H1 (cell line): ENCODE measurements around the gene DENND11. TPM values are rescaled to one million over a fixed set of nuclear protein-coding genes. Genes with fewer than 3 reads are reported as not detected.

Experiments
- CTCF ChIA-PET: fragments of 300-600 bp; sonication (Branson Sonifier 250); formaldehyde crosslinking; loops from one replicate; lab custom pipeline; 2021; ENCODE audit not compliant: partially characterized antibody; lab: Charles Lee
- POLR2A ChIA-PET: fragments of 300-600 bp; sonication (Branson Sonifier 250); formaldehyde crosslinking; loops from one replicate; lab custom pipeline; 2021; ENCODE audit warnings: inconsistent platforms; ENCODE audit not compliant: partially characterized antibody; lab: Charles Lee
- DNase-seq, 2 experiments: peaks; one replicate each; pipeline versions ENCODE4 v3.0.0 to v3.0.0-alpha.2; 2010 to 2022; ENCODE audit warnings: low spot score in 2 of 2, low read depth in 1 of 2, mixed read lengths in 1 of 2
- FAIRE-seq: peaks from 2 replicates; lab custom pipeline; 2011; peaks lifted over from hg19 to GRCh38; lab: Jason Lieb, UNC
- H2AFZ ChIP-seq: 2 replicates; pipeline ENCODE4 v1.8.1; 2012; ENCODE audit warnings: low read length, inconsistent platforms
- H2AK5ac ChIP-seq: 2 replicates; pipeline ENCODE4 v1.6.1; 2013; ENCODE audit warnings: low read depth, low read length
- H2BK120ac ChIP-seq: replicated peaks from 2 replicates; pipeline ENCODE3; 2013; ENCODE audit warnings: low read depth, low read length, inconsistent platforms
- H2BK12ac ChIP-seq: 2 replicates; pipeline ENCODE4 v1.6.1; 2013; ENCODE audit warnings: low read depth, low read length
- H2BK15ac ChIP-seq: 2 replicates; pipeline ENCODE4 v1.6.1; 2013; ENCODE audit warnings: low read length
- H2BK20ac ChIP-seq: 2 replicates; pipeline ENCODE4 v1.6.1; 2013; ENCODE audit warnings: low read length
- H2BK5ac ChIP-seq: 2 replicates; pipeline ENCODE4 v1.6.1; 2013; ENCODE audit warnings: low read depth, low read length
- H3K14ac ChIP-seq: 2 replicates; pipeline ENCODE4 v1.6.1; 2013; ENCODE audit warnings: inconsistent platforms; ENCODE audit not compliant: insufficient read length
- H3K18ac ChIP-seq: 2 replicates; pipeline ENCODE4 v1.6.1; 2013; ENCODE audit warnings: low read length; ENCODE audit errors: extremely low read depth
- H3K23ac ChIP-seq: 2 replicates; pipeline ENCODE4 v1.6.1; 2013; ENCODE audit warnings: inconsistent platforms; ENCODE audit not compliant: insufficient read length
- H3K23me2 ChIP-seq: 2 replicates; pipeline ENCODE4 v1.6.1; 2013; ENCODE audit warnings: low read depth, low read length
- H3K27ac ChIP-seq: 2 replicates; pipeline ENCODE4 v1.6.1; 2011; ENCODE audit warnings: low read depth, low read length, inconsistent platforms
- H3K27me3 ChIP-seq, 4 experiments: replicated peaks in 1 of 4; 1 replicate in 1 of 4; 2 replicates in 3 of 4; pipeline versions ENCODE4 v1.6.1 to v1.8.1; 2011 to 2013; ENCODE audit warnings: low read length in 3 of 4, mild to moderate bottlenecking in 3 of 4, inconsistent platforms in 2 of 4, mixed read lengths in 2 of 4, moderate library complexity in 1 of 4; ENCODE audit not compliant: control insufficient read depth in 3 of 4, insufficient read depth in 3 of 4; ENCODE audit errors: extremely low read depth in 1 of 4
- H3K36me3 ChIP-seq, 4 experiments: 2 replicates each; pipeline versions ENCODE4 v1.6.1 to v1.8.1; 2011 to 2013; ENCODE audit warnings: mild to moderate bottlenecking in 4 of 4, low read length in 3 of 4, moderate library complexity in 2 of 4, control low read depth in 1 of 4, inconsistent platforms in 1 of 4; ENCODE audit not compliant: insufficient read depth in 4 of 4, control insufficient read depth in 2 of 4
- H3K4ac ChIP-seq: replicated peaks from 2 replicates; pipeline ENCODE3; 2013; ENCODE audit warnings: low read length, low read depth, mixed read lengths, inconsistent platforms; ENCODE audit not compliant: insufficient read length
- H3K4me1 ChIP-seq, 4 experiments: replicated peaks in 1 of 4; 1 replicate in 1 of 4; 2 replicates in 3 of 4; pipeline versions ENCODE4 v1.6.1 to v1.8.1; 2011 to 2013; ENCODE audit warnings: low read length in 3 of 4, inconsistent platforms in 2 of 4, mixed read lengths in 1 of 4; ENCODE audit not compliant: insufficient read depth in 4 of 4, control insufficient read depth in 3 of 4
- H3K4me2 ChIP-seq, 2 experiments: 2 replicates each; pipeline versions ENCODE4 v1.6.1 to v1.8.1; 2011 to 2013; ENCODE audit warnings: low read depth in 2 of 2, low read length in 2 of 2, control low read depth in 1 of 2, inconsistent platforms in 1 of 2, mild to moderate bottlenecking in 1 of 2; ENCODE audit not compliant: insufficient read depth in 1 of 2
- H3K4me3 ChIP-seq, 4 experiments: fragments of 200-600, 300-600 bp in 1 of 4; sonication (generic), shearing (Covaris generic), sonication (Bioruptor Twin) in 1 of 4; 2 replicates each; pipeline versions ENCODE4 v1.5.1 to v1.8.1; 2011 to 2016; ENCODE audit warnings: low read length in 4 of 4, low read depth in 3 of 4, control low read depth in 2 of 4, inconsistent platforms in 2 of 4, mild to moderate bottlenecking in 2 of 4, mixed read lengths in 1 of 4, moderate library complexity in 1 of 4; ENCODE audit not compliant: insufficient read depth in 2 of 4; ENCODE audit errors: extremely low read depth in 1 of 4
- H3K56ac ChIP-seq: replicated peaks from 2 replicates; pipeline ENCODE3; 2013; ENCODE audit warnings: low read depth, mild to moderate bottlenecking, mixed read lengths, low read length, inconsistent platforms; ENCODE audit not compliant: insufficient read length
- H3K79me1 ChIP-seq: 2 replicates; pipeline ENCODE4 v1.6.1; 2013; ENCODE audit warnings: low read depth, low read length, control low read depth
- H3K79me2 ChIP-seq, 2 experiments: 2 replicates each; pipeline versions ENCODE4 v1.6.1 to v1.8.1; 2012 to 2013; ENCODE audit warnings: low read length in 2 of 2, mild to moderate bottlenecking in 2 of 2, inconsistent platforms in 1 of 2; ENCODE audit not compliant: insufficient read depth in 2 of 2, control insufficient read depth in 1 of 2
- H3K9ac ChIP-seq, 4 experiments: replicated peaks in 1 of 4; 1 replicate in 1 of 4; 2 replicates in 3 of 4; pipeline versions ENCODE4 v1.6.1 to v1.8.1; 2011 to 2013; ENCODE audit warnings: low read depth in 3 of 4, low read length in 3 of 4, control low read depth in 2 of 4, mild to moderate bottlenecking in 2 of 4, moderate library complexity in 2 of 4, inconsistent platforms in 1 of 4; ENCODE audit errors: extremely low read depth in 1 of 4
- H3K9me3 ChIP-seq, 2 experiments: 2 replicates each; pipeline versions ENCODE4 v1.6.1 to v1.8.1; 2012 to 2013; ENCODE audit warnings: mild to moderate bottlenecking in 2 of 2, moderate library complexity in 2 of 2, control low read depth in 1 of 2, inconsistent platforms in 1 of 2, low read depth in 1 of 2, low read length in 1 of 2, mixed read lengths in 1 of 2; ENCODE audit not compliant: insufficient read depth in 2 of 2
- H4K20me1 ChIP-seq, 2 experiments: replicated peaks in 1 of 2; 2 replicates each; pipeline versions ENCODE3 to v1.8.1; 2011 to 2013; ENCODE audit warnings: inconsistent platforms in 2 of 2, low read length in 2 of 2, mild to moderate bottlenecking in 1 of 2; ENCODE audit not compliant: insufficient read depth in 2 of 2, control insufficient read depth in 1 of 2
- H4K5ac ChIP-seq: 2 replicates; pipeline ENCODE4 v1.6.1; 2013; ENCODE audit warnings: low read length, low read depth, mixed read lengths, inconsistent platforms; ENCODE audit not compliant: insufficient read length
- H4K8ac ChIP-seq: 2 replicates; pipeline ENCODE4 v1.8.0; 2013; ENCODE audit warnings: mild to moderate bottlenecking, moderate library complexity, low read length, inconsistent platforms; ENCODE audit not compliant: insufficient read depth; ENCODE audit errors: extremely low read depth
- H4K91ac ChIP-seq: replicated peaks from 2 replicates; pipeline ENCODE3; 2013; ENCODE audit warnings: low read length, mixed read lengths, inconsistent platforms; ENCODE audit not compliant: insufficient read length
- BACH1 ChIP-seq: IDR thresholded peaks from 2 replicates; pipeline ENCODE4 v1.6.1; 2012; ENCODE audit warnings: low read length, improper control_type of control experiment
- CBX5 ChIP-seq: fragments of 300-800, 300-1000 bp; sonication (generic); IDR thresholded peaks from 2 replicates; pipeline ENCODE4 v1.7.1; 2016; ENCODE audit warnings: antibody characterized with exemption, low read length, low read depth
- JUND ChIP-seq: IDR thresholded peaks from 2 replicates; pipeline ENCODE4 v1.6.1; 2011; ENCODE audit warnings: mild to moderate bottlenecking, improper control_type of control experiment, low read length
- TCF12 ChIP-seq: IDR thresholded peaks from 2 replicates; pipeline ENCODE4 v1.6.1; 2011; ENCODE audit warnings: low read depth, mild to moderate bottlenecking, low read length
- WGBS, 2 experiments: shearing (Covaris generic) in 1 of 2; methylation state at CpG; one replicate each; pipeline versions ENCODE4 v1.1.6 to v1.1.7; 2013 to 2015; ENCODE audit warnings: low lambda C conversion rate in 2 of 2, mixed read lengths in 2 of 2, inconsistent platforms in 1 of 2, low coverage in 1 of 2, missing lambda C conversion rate in 1 of 2; ENCODE audit not compliant: insufficient replicate concordance in 2 of 2, insufficient coverage in 1 of 2, insufficient read length in 1 of 2; ENCODE audit errors: extremely low coverage in 1 of 2, missing lambda C conversion rate in 1 of 2; 5-methylcytosine and 5-hydroxymethylcytosine counted together
- polyA plus RNA-seq, 7 experiments: library from polyadenylated mRNA; depleted of rRNA in 3 of 7; stranded (reverse) in 5 of 7; unstranded in 2 of 7; fragments of >200 nt in 5 of 7; fragments of 200-250 nt in 2 of 7; gene quantifications; 1 replicate in 5 of 7; 2 replicates in 1 of 7; 4 replicates in 1 of 7; pipeline versions ENCODE4 v1.2.1 to v1.2.3, GENCODE V29; 2011 to 2013; ENCODE audit warnings: missing spikeins in 2 of 7, mixed read lengths in 2 of 7
- total RNA-seq: library from RNA; stranded (reverse); fragmentation: NEBNext Ultra II Directional; extraction: Animal tissue kit (Norgen Biotek cat#: 25700); gene quantifications from 2 replicates; pipeline ENCODE4 v1.2.1, GENCODE V29; 2021

DENND11 gene
- total and polyA plus RNA-seq, 2 of the 8 experiments (the other 6 are each of a cell fraction or from before 2014, with no cell fraction given), result 8.0 to 26.8 TPM

DNA sequence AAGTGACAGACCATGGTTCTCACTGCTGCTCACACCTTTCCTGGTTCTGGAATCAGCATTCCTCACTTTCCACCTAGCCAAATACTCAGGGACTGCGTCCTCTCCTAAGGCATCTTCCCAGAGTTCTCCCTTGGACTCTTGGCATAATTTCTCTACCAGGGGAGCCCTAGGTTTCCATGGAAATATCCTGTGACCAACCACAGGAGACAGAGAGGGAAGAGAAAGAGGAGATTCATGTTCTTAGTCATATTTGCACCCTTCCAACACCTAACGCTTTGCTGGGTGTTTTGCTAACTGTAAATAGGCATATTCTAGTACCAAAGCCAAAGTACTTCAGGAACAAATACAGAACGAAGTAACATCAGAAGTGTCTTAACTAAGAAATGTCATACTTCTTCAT, 28.6 kb downstream of the DENND11 start:
- Histone ChIP-seq H4K8ac (no peak overlapping the region), H2BK15ac (no peak overlapping the region), H4K5ac (no peak overlapping the region), H2AFZ (no peak overlapping the region), H3K9me3 (peaks cover 0 to 3% of the 10 kb centered on the region in 2 experiments; a peak in 1 of 4 replicates), H3K79me2 (no peaks in the 10 kb centered on the region), H3K56ac (no peak overlapping the region), H3K36me3 (peaks cover 0 to 15% (median 5%) of the 10 kb centered on the region in 4 experiments; a peak in 5 of 8 replicates), H3K27me3 (no peaks in the 10 kb centered on the region), H3K4ac (no peak overlapping the region), H3K4me3 (no peak overlapping the region), H3K79me1 (no peaks in the 10 kb centered on the region), H2BK12ac (no peak overlapping the region), H3K4me1 (no peaks in the 10 kb centered on the region; a peak in 1 of 7 replicates), H4K91ac (no peak overlapping the region), H3K18ac (no peak overlapping the region), H2BK120ac (no peak overlapping the region), H3K23me2 (no peaks in the 10 kb centered on the region), H3K23ac (no peak overlapping the region), H3K9ac (no peak overlapping the region), H2BK5ac (no peak overlapping the region), H3K27ac (no peak overlapping the region), H2BK20ac (no peak overlapping the region), H2AK5ac (no peak overlapping the region), H3K4me2 (no peak overlapping the region), H4K20me1 (peaks cover 0 to 2% of the 10 kb centered on the region in 2 experiments), H3K14ac (no peak overlapping the region)
- POLR2A ChIA-PET, result no interaction called here
- whole genome bisulfite sequencing, 2 experiments, result 87% methylated on average over 3 of the region's 3 CpGs; no CpG with 5 or more reads in 1 of the 2 experiments
- no peak for FAIRE-seq
- CTCF ChIA-PET, result interaction anchor here (0.6 to 5.1 kb wide), 7 partner anchors 12 to 197 kb away, joined by 3 to 62 read pairs (median 13); no protein-coding TSS in a partner anchor
- DNase-seq, result no peak
- no peak for TF ChIP-seq BACH1
- TF ChIP-seq JUND, result no peak
- no peak for TF ChIP-seq CBX5
- no peak for TF ChIP-seq TCF12
